GM12891 (cell line): ENCODE measurements around the gene FAM168A.

ENCODE experiments used
- PAX5 ChIP-seq: IDR thresholded peaks from 2 replicates; pipeline ENCODE4 v1.6.1; 2011; ENCODE audit warnings: low read length, moderate library complexity, mild to moderate bottlenecking; ENCODE audit not compliant: insufficient read depth, severe bottlenecking
- POLR2A ChIP-seq: IDR thresholded peaks from 2 replicates; pipeline ENCODE4 v1.6.1; 2011; ENCODE audit warnings: low read depth, low read length, control low read depth
- POLR2AphosphoS5 ChIP-seq: IDR thresholded peaks from 2 replicates; pipeline ENCODE4 v1.6.1; 2011; ENCODE audit warnings: low read depth, low read length, control low read depth
- POU2F2 ChIP-seq: IDR thresholded peaks from 2 replicates; pipeline ENCODE4 v1.6.1; 2011; ENCODE audit warnings: low read depth, mild to moderate bottlenecking, control low read depth, low read length, moderate library complexity
- SPI1 ChIP-seq: IDR thresholded peaks from 2 replicates; pipeline ENCODE4 v1.6.1; 2011; ENCODE audit warnings: low read depth, low read length, control low read depth
- TAF1 ChIP-seq: IDR thresholded peaks from 2 replicates; pipeline ENCODE4 v1.6.1; 2011; ENCODE audit warnings: low read depth, low read length, control low read depth

GRCh38 chr11:73409431-73409830, 188.5 kb downstream of the FAM168A start:
- no peak for TF ChIP-seq POLR2A
- TF ChIP-seq POLR2AphosphoS5, result no peak
- no peak for TF ChIP-seq SPI1
- TF ChIP-seq TAF1, result no peak
- TF ChIP-seq POU2F2, result no peak
- TF ChIP-seq PAX5, result no peak
